Hematopoietic multipotent progenitor cell treated with erythropoietin and hydrocortisone succinate and interleukin-3 and kit ligand, for 15 days (in vitro differentiated cells): ENCODE data around the gene DDHD1.
A peak's percentile ranks its signal among the peaks of the same experiment; 100 is the strongest.
"Not testable (repeated sequence)": the region's sequence is repeated elsewhere in the genome, so short reads cannot be mapped to it uniquely, and the experiment has no call there.

Source experiments
- DNase-seq: peaks from one replicate; pipeline ENCODE4 v3.0.0-alpha.2; 2015; ENCODE audit warnings: low spot score

Gene DDHD1

DNA sequence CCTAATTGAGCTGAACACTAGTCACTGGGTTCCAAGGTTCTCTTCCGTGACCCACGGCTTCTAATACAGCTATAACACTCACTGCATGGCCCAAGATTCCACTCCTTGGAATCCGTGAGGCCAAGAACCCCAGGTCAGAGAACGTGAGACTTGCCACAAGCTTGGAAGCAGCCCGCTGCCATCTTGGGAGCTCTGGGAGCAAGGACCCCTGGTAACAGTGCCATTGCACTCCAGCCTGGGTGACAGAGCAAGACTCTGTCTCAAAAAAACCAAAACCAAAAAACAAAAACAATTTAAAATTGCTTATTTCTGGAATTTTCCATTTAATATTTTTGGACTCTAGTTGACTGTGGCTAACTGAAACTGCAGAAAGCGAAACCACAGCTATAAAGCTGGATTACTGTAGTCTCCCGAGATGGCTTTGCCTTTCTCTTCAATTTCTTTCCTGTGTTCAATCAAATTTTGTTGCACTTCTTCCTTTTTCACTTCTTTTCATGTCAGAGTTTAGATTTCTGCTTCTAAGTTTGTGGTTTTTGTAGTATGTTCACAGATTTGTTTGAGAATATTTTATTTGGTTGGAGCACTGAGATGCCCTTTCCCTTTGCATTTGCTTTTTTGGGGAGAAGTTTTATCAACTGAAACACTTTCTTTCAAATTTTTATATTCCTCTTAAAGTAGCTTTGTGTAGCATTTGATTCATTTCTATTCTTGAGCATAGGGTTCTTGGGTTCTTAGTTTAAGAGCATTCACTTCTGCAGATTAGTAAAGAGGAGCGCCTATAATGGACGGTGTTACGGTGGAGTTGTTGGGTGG, 44.6 kb downstream of the DDHD1 start:
- DNase-seq = no peak

DNA sequence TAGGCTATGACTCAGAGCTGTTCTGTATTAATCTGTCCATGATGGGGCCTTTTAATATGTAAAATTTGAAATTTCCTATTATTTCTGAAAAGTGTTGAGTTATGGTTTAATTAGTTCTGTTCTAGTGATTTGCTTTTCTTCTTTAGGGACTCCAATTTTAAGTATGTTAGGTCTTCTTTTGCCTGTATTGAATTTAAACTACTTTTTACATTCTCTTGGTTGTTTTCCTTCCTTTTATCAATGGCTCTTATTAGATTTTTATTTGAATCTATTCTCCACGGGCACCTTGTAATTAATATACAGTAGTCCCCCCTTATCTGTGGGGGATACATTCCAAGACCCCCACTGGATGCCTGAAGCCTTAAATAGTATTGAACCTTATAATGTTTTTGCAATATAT, 46.4 kb downstream of the DDHD1 start:
- no peak for DNase-seq

DNA sequence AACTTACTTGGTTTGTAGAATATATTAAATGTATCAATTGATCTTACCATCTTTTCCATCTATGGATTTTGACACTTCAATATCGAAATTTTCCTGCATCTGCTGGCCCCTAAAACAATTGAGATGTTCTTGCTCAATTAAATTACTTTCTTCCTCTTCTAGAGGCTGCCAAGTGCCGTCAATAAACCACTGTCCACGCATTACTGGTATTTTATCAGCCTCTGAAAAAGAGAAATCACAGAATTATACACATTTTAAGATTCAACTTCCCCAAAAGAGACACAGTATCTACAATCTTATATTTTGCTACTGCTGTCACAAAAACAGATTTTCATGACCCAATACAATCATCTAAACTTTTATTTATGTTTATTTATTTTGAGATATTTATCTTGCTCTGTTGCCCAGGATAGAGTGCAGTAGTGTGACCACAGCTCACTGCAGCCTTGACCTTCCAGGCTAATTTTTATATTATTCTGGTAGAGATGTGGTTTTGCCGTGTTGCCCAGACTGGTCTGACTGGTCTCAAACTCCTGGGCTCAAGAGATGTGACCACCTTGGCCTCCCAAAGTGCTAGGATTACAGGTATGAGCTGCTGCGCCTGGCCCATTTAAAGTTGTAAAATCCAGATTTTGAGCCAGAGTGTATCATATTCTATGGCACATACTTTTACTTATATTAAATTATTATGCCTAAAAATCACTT, 49.3 kb downstream of the DDHD1 start:
- DNase-seq = no peak

DNA sequence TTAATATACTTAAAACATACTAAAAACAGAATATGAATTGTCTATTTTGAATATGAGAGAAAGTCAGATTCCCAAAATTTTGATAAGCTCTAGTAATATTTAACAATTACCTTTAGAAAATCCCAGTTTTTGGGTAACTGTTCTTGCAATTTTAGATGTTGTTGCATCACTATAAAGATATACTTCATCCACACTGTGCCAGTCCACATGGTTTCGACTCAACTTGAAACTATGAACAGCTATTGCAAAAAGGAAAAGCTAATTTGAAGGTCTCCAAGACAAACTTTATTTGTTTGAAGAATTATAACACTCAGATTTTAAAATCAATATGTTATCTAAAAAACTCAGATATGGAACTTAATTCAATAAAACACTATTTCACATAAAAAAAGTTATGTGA, 59.9 kb downstream of the DDHD1 start:
- no peak for DNase-seq

DNA sequence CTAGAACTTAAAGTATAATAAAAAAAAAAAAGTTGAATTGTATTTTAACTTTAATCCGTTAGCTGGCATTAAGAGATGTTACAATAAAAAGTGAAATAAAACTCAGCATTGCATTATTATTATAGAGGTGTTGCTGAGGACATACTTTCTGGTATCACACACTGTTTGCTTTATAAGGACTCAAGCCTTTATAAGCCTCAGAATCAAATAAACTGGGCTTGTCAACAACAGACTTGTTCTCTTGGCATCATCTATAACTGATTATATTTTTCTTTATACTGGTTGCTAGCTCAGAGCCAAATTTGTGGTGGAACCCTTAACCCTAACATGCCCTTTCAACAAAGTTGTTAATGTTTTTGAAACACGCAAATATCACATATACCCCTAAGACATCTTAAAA, 62.3 kb downstream of the DDHD1 start:
- DNase-seq = no peak

DNA sequence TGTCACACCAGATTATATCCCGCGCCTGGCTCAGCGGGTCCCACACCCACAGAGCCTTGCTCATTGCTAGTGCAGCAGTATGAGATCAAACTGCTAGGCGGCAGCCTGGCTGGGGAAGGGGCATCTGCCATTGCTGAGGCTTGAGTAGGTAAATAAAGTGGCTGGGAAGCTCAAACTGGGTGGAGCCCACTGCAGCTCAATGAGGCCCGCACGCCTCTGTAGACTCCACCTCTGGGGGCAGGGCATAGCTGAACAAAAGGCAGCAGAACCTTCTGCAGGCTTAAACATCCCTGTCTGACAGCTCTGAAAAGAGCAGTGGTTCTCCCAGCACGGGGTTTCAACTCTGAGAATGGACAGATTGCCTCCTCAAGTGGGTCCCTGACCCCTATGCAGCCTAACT, 68.2 kb downstream of the DDHD1 start:
- DNase-seq = not testable (repeated sequence)

DNA sequence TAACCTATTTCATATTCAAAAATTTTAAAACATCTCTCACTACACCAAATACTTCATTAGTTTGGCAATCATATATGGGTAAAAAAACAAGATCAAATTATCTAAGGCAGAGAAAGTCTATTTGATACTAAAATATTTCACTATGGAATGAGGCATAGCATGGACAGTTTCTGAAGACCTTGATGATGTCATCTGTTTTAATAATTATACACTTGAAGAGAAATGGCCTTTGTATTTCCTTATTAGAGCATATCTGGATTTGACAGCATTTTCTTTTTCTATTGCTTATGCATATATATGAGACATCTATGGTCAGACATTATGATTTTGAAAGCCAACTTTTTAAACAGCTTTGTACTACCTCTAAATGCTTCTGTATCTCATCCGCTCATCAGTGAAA, 88.6 kb downstream of the DDHD1 start:
- no peak for DNase-seq

DNA sequence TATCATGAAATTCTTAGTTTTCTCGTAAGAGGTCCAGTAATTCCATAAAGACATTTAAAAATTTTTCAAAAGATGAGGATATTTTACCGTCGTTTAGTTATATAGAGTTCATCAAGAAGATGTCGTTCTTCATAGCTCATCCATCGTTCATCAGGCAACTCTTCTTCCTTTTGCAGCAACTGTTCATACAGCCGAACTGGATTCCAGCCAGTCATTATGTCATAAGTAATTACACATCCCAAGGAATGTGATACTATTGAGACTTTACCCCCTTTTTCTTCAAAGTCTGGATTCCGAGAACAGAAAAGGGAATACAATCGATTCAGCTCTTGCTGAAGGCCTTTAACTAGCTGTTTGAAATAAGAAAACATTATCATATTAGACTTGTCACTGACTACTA, 90.3 kb downstream of the DDHD1 start:
- no peak for DNase-seq

DNA sequence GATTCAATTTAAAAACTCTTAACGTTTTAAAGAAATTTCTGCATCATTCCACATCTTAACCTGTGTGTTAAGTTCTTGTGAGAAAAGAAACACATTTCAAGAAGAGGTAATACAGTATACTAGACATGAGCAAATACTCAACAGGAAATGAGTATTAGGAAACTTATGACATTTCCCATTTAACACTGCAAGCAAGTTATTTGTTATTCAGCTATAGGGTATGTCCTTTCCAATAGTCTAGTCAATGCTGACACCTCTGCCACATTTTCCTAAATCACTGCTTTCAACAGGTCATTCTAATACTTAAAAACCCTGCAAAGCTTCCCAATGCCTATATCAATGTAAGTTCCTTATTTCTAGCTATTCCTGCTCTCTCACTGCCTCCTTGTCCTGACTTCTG, 93.1 kb downstream of the DDHD1 start:
- no peak for DNase-seq

DNA sequence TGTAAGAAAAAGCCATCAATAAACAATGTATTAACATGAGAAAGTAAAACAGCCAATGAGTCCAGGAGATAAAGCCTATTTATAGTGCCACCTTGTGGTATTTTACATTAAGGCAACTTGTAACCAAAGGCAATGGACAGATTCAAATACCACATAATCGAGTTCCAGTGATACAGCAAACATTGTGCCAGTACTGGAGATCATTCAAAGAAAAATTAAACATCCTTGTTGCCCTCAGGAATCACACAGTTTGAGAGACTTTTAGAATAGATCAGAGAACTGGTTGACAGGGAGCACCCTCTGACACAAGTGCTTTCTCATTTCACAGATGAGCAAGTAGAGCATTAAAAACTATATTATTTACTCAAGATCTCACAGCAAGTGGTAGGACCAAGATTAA, 98.1 kb downstream of the DDHD1 start:
- peak; percentile 72 for DNase-seq

DNA sequence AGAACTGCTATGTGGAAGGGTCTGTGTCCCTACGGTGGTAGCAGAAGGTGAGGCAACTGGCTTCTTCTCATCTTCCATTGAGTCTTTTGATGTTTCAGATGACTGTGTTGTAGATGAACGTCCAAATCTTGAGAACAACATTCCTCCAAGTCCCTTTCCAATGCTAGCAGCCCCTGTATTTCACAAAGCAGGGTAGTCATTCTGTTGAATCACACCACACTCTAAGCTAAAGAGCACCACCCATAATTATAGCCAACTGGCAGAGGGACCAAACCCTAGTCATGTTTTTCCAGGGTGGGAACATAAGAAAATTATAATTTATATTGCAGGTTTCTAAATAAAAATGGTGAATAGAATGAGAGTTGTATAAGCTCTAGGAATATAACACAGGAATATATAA, 98.7 kb downstream of the DDHD1 start:
- no peak for DNase-seq

DNA sequence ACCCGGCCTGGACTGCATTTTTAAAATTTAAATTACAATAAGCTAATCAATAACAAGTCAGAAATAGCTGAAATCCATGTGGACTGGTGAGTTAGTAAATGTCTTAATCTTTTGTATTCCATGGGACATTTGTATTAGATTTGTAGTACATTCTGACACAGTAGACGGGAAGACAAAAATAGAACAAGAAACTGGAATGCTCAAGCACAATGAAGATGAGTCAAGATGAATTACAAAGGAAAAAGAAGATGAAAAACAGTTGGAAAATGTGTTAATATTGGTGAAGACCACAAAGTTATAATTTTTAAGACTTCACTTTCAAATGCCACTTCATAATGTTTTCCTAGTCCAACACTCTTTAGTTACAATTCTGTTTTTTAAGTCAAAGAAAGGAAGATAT, 104.5 kb downstream of the DDHD1 start:
- no peak for DNase-seq

DNA sequence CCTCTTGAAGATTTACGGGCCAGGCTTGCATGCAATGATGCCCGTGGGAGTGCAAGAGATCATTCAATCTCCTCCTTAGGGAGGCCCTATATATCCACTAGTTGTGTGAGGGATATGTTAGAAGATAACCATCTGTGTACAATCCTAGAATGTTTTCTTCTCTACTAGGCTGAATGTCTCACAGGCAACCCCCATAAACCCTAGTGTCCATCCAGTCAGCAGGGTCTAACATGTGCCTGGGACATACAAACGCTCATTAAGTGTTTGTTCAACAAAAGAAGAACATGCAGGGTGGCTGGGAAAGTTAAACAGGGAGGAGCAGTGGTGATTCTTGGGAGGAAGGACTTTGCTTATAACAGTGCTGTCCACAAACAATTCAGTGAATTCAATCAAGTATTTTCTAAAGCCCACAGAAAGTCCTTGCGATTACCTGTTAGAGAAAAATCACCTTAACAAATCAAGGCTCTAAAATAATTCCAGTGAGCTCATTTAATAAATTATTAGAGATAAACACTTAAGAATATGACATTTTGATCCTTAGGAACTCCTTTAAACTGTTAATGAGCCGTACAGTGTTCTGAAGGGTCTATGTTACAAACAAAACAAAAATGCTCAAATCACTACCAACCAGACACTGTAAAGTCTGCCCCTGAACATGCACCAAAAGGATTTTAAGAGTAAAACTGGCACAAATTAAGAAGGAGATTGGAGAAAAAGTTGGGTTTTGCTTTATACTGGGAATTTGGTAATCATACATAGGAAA, 105.6 kb downstream of the DDHD1 start:
- DNase-seq = no peak

DNA sequence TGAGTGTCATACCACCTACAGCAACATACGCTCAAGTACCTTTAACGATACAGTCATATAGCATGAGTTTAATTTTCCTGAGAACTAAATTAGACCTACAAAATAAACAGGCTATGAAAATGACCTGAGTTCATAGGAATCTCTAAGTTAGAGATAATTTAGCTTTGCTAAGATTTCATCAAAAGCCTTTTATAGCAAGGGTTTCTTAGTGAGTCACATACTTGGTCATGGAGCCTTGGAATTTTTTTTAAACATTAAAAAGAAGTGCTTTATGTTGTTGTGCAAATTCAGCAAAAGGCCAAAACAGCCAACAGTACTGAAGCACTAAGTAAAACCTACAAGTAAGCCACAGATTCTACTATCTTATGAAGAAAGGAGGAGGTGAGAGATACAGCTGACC, 108.6 kb downstream of the DDHD1 start:
- DNase-seq = no peak

DNA sequence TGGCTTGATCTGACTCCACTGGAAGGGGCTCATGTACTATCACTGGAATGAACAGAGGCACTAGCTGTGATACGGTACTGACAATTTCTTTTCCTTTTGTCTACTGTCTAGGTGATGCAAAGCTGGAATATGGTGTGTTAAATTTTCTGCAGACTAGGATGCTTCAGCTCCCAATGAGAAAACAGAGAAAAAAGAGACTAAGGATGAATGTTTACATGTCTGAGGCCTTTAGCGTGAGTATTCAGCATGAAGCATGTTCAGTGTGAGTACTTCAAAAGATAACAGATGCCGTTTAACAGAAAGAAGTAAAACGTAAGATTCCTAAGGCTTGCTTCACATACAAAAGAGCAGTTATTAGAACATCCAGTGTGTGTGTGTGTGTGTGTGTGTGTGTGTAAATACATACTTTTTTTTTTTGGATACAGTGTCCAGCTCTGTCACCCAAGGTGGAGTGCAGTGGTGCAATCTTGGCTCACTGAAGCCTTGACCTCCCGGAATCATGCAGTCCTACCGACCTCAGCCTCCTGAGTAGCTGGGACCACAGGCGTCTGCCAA, 110.0 kb downstream of the DDHD1 start:
- DNase-seq = no peak

DNA sequence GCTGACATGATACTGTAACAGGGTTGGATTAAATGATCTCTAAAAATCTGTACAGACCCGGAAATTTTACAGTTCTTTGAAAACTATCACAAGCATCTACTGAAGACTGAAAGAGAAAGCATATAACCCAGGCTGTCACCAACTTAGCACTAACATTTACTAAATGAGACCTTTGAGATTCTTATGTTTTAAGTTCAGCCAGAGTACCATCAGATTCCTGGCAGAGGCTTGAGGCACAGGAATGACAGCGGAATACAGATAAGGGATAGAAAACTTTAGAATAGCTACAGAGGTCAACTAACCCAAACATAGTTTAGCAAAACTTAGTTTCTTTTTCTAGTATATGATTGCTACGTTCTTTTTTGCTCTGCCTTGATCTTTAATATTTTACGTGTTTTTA, 110.6 kb downstream of the DDHD1 start:
- DNase-seq = no peak

DNA sequence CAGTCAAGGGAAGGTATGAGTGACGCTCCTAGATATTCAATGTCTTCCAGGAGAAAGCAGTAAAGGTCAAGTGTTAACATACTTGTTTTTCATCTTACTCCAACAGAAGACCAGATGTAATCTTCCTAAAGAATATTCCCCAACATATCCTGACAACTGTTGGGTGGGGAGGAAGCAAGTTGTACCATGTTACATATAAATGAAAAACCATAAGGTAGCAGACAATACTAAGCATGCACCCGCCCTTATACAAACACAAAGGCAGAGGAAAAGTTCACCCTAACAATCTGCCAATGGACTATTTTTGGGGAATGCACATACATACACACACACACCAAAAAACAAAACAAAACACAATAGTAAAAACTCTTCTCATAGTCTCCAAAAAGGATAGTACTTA, 112.1 kb downstream of the DDHD1 start:
- no peak for DNase-seq

DNA sequence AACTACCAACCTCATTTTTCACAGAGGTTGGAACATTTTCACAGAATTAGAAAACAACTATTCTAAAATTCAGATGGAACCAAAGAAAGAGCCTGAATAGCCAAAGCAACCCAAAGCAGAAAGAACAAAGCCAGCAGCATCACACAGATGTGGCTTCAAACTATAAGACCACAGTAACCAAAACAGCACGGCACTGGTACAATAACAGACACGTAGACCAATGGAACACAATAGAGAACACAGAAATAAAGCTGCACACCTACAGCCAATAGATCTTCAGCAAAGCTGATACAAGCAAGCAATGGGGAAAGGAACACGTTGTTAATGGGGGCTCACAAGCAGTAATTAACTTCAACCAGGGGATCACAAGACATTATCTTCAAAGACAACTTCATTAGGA, 114.5 kb downstream of the DDHD1 start:
- DNase-seq = no peak

DNA sequence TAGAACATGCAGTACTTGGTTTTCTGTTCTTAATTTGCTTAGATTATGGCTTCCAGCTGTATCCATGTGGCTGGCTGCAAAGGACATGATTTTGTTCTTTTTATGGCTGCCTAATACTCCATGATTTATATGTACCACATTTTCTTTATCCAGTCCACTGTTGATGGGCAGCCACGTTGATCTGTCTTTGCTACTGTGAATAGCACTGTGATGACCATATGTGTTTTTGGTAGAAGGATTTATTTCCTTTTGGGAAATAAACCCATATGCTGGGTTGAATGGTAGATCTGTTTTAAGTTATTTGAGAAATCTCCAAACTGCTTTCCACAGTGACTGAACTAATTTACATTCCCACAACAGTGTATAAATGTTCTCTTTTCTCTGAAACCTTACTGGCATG, 116.1 kb downstream of the DDHD1 start:
- DNase-seq = no peak

DNA sequence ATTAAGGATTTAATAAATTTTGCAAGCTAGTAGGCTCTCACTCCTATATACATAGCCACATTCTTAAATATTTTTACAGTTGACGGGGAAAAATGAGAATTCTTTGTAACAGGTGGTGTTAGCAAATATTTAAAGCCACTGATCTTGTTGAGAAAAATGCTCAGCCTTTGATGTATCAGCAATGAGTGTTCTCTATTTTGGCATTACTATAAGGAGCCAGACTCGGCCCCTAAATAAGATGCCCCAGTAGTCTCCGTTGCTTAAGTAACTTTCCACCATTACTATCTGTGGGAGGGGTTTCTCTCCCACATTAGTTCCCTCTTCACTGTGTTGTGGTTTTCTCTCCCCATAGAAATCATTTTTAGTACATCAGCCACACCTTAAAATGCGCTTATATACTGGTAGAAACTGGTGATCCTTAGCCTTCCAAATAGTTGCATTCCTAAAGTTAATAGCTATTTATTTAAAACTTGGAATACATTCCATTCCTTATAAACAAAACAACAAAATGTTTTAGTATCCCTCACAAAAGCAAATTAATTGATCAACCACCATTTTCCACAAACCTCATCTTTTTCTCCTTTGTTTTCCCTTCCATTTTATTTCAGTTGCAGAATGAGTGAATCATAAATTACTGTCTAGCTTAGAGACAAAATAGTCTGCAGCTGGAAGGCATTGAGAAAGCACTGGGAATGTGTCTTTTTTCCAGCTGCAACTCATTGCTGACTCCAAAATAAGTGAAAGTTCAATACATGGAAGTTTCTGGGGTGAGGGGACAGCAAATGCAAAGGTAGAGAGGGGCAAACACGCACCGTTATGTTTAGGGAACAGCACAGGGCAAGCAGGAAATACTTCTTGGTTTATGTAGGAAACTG, 117.5 kb downstream of the DDHD1 start:
- DNase-seq = no peak

DNA sequence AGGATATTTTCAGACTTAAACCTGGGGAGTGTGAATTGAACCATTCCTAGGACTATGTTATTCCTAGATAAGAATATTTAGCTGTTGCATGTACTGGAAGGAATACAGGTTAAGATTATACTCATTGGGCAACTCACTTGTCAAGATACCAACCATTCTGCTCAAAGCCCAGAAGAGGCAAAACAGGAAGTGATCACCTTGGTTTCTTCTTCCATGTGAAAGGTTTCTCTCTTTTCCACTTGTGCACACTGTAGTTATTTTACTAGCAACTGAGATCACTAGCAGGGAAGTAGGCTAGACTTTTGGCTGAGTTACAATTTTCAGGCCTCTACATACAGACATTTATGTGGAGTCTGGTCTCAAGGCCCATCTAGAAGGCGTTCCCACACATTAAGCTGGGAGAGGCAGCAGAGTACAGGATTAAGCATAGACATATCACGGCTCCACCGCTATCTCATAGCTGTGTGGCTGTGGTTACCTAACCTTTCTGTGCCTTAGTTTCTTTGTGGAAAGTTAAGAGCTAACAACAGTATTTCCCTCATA, 118.4 kb downstream of the DDHD1 start:
- DNase-seq = no peak
